Kidney capillary endothelial cell (primary cell): ENCODE measurements around the gene CREB3L4.

Experiments used
- DNase-seq: peaks from one replicate; pipeline ENCODE4 v3.0.0-alpha.2; 2018; ENCODE audit warnings: low spot score

CREB3L4 gene

DNA sequence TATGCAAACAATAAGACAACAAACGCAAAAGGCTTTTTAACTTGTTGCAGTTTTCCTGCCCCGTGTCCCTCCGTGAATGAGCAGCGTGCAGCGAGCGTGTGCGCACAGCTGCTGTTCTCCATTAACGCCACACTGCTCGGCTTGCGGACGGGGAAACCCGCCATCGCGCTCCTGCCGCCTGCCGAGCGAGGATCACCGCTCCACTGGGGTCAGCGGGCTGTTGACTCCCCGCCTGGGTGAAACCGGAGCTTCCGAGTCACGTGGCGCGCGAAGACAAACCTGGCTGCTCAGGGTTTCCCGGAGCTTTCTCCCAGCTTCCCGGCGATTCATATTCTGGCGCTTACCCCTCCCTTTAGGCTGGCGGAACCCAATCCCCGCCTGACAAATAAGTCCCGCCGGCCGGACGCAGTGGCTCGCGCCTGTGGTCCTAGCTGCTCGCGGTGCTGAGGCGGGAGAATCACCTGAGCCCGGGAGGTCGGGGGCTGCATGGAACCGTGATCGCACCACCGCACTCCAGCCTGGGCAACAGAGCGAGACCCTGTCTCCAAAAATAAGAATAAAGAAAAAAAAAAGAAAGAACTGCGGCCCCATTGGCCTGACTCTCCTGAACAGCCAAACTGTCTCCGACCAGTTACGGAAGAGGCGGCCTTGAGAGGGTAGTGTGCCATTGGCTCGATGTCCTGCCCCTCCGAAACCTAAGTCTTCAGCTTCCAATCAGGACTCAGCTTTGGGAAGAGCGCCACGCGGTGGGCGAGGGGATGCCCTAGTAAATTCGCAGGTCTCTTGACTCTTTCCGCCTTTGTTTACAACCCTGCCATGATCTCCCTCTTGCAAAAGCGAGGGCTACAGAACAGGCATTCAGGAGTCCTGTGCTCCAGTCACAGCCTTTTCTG is at the start of gene CREB3L4:
Gene CREB3L4, plus strand, starts transcription at position 796 of the 893 bp plus-strand sequence. CDS start 624 bp downstream, outside the sequence.
- DNase-seq: peak; percentile 97

DNA sequence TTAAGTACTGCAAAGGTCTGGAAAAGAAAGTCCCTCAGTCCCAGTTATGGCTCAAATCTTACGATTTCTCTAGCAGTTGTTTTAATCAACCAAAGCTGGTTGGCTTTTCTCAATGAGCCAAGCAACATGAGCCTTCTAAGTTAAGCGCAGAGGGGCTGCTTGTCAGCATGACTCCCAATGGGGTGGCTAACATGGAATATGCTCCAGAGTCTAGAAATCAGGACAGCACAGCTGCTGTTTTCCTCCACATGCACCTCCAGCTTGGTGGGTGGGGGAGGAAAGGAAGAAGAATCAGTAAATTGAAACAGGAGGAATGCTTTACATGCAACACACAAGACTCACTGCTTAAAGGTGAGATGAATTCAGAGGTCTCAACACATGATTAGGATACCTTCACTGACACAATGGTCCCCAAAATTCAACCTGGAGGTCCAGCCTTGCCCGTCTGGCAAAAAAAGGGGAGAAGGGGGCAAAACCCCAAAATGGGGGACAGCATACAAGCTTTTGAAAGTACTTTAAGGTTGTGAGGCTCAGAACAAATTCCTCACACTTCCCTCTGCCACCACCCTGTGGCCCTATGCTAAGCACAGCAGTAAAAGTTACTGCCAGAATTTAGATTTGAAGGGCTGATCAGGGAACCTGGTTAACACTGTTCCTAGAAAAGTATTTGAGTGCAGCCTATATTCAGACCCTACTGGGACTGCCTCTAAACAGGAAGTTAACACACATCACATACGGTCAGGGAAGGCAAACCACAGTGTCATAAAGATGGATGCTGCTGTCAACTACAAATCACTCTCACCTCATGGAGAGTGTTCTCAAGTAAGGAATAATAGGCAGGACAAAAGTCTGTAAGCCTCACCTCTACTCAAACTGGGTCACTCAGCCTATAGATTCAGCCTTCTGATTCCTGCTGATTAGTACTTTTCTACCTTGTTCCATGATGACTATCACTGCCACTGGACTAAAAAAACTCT is 47.5 kb upstream of the CREB3L4 start:
- DNase-seq: no peak

DNA sequence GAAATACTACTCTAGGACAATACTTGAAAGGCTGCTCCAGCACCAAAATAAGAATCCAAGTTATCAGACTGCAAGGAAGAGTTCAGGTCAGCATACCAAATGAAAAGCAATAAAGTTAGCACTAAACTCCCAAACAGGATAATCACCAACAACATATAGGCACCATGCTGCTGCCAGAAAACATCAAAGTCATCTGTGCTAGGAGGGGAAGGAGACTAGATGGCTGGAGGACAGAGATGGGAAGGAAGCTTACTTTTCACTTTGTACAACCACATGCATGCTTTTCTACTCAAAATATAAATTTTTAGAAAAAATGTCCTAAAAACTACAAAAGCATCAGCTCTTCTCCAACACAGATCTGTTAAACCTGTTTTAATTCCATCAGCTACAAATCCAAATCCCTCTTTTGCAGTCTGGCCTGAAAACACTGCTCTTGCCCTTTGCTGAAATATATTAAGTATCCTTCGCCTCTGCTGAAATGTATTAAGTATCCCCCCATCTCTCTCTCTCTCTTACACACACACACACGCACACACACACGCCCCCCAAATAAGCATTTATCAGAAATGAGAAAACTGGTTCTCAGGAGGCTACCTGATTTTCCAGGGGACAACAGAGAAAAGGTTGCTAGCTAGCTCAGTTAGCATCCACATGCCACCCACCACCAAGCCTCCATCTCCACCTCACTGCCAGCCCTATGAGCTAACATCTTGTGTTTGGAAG is 46.5 kb upstream of the CREB3L4 start:
- no peak for DNase-seq

GRCh38 chr1:153921803-153922075 is 46.0 kb upstream of the CREB3L4 start:
- DNase-seq: no peak

- DNase-seq: peak; percentile 26
Observed at GRCh38 chr1:153922076-153922971, 45.4 kb upstream of the CREB3L4 start.

GRCh38 chr1:153922972-153923925 is 44.5 kb upstream of the CREB3L4 start, which contains the start of gene GATAD2B:
TSS of gene GATAD2B (minus strand) at chr1:153922972. CDS start at chr1:153828347, 94,625 bp downstream.
- DNase-seq: peak; percentile 99

- no peak for DNase-seq
Observed at GRCh38 chr1:153926405-153926804, 41.3 kb upstream of the CREB3L4 start.

- no peak for DNase-seq
Observed at GRCh38 chr1:153928245-153928644, 39.5 kb upstream of the CREB3L4 start.

DNA sequence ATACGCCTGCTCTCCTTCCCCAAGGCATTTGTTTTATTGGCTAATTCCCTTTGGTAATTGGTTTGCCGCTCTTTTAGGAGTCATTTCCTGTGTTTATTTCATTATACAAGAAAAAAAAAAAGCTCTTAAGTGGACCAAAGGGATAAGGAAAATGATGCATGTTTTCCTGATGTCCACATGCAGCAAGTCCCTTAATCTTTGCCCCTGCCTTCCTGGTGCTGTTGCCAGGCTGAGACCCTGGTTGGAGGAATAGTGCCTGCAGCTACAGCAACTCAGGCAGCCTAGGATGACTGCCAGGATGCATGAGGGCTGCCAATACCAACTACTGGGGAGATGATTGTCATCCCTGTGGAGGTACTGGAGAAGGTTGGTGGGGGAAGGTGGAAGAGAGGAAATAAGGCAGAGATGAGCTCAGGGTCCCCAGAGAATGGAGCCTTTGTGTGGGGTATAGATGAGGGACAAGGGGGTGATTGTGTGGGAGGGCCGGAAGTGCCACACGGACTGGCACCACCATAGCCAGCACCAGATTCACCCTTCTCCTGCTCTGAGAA is 38.8 kb upstream of the CREB3L4 start:
- peak; percentile 52 for DNase-seq

- no peak for DNase-seq
Observed at GRCh38 chr1:153929426-153929825, 38.3 kb upstream of the CREB3L4 start.

DNA sequence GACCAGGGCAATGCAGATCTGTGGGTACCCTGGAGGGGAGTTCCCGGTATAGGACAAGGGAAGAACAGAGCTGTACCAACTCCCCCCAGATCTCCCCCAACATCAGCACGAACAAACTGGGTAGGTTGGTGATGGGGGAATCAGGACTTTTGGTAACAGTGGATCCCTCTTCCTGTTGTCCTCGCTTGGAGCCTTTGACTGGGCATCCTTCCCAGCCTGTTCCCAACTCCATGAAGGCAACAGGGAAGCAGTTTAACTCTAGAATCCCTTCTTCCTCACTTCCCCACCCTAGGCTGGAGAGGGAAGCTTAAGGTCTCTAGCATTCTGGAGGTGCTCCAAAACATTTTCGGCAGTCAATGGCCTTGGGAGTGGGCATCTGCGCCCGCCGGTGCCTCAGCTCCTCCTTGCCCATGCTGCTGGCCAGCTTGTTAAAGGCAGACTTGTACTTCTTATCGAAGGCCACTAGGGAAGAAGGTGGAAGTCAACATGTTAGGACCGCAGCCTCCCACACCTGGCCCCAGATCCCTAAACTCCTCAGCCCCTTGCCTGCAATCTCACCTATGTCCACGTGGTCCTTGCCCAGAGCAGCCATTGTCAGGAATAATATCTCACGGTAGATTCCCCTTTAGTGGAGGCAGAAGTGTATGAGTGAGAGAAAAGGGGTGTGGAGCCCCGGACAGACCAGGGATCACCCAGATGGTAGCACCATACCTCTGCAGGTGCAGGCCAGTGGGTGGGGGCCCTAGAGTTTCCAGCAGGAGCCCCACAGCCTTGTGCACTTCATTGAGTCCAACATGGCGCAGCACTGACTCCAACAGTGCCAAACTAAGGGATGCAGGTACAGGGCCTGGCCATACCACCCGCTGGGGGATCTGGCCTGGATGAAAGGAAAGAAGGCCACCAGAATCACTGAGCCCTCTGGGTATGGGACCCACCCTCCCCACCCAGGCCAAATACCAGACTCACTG is 37.4 kb upstream of the CREB3L4 start:
- no peak for DNase-seq

DNA sequence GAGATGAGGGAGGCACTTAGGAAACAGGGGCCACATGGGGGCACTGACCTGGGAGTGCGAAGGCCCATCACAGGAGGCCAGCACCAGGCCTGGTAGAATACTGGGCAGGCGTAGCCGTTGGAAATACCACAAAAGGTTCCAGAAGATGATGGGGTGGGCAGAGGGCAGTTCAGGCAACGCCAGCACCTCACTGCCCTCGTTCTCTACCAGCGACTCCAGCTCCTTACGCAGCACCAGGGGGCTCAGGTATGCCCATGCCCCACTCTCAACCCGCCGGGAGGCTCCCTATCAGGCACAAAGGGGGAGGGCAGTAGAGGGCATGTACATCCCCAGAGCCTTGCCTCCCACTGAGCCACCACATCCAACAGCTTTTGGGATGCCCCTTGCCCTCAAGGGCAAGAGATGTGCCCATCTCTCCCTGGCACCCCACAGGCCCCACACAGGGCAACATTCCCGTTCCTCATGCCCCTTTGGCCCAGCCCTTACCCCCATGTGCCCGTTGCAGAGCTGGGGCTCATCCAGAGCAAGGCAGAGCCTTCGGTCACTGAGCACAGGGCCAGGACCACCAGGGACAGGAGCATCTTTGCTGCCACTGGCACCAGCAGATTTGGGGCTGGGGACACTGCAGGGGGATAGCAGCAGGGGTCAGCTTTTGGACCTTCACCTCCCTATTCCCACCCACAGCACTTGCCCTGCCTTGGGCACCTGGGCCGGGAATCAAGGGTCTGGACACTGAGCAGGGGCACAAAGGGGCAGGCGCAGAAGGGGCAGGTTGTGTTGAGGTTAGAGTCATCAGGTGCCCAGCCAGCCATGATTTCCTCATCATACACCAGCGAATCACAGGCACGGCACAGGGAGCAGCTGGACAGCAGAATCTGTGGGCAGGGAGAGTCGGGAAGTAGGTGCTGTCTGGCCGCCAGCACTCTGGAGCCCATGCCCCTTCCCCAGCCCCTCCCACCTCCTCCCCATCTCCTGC is 35.3 kb upstream of the CREB3L4 start:
- DNase-seq: no peak

DNA sequence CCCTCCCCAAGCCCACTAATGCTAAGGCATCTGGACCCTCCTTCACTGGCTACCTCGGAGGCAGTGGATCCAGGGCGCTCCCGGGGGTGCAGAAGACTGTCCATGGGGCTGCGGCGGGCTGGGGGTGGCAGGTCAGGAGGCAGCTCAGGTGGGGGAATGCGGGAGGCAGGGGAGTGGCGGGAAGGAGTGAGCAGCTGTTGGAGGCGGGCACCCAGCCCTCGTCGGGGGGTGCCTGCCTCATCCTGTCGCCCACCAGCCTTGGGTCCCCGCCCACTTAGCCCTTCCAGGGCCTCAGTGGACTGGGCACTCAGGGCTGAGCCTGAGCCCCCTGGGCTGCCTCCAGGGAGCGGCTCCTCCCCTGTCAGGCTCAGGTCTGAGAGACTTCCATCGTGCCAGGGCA is 34.3 kb upstream of the CREB3L4 start:
- no peak for DNase-seq

DNA sequence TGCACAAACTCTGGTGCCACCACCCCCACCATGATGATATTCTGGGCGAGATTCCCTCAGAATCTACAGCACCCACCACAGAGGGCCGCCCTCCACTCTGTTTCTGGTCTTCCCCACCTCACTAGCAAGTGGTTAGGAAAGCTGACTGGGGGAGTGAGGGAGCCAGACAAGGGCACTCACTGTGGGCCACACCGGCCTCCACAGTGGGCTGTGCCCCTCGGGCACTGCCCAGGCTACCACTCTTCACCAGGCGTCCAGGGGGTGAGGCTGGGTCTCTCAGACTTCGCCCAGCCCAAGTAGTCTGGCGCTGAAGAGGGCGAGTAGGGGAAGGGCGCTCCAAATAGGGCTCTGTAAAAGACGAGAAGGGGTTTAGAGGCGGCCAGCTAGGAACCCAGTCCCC is 33.7 kb upstream of the CREB3L4 start:
- no peak for DNase-seq

- DNase-seq: no peak
Observed at GRCh38 chr1:153934746-153935145, 33.0 kb upstream of the CREB3L4 start.

GRCh38 chr1:153936011-153936802 is 31.5 kb upstream of the CREB3L4 start:
- DNase-seq: no peak
